CD14-positive monocyte (primary cell): ENCODE measurements around the gene ABHD5. TPM values are rescaled to one million over a fixed set of nuclear protein-coding genes. Genes with fewer than 3 reads are reported as not detected.

Source experiments
- DNase-seq, 3 donors: peaks; one replicate each; pipeline ENCODE4 v3.0.0-alpha.2; 2011 to 2022
- H2AFZ ChIP-seq: 2 replicates; pipeline ENCODE4 v1.6.0; 2012; ENCODE audit warnings: mild to moderate bottlenecking, low read depth, low read length, inconsistent platforms; ENCODE audit not compliant: insufficient read depth, poor library complexity, severe bottlenecking
- H3K27ac ChIP-seq, 2 donors: 1 replicate in 1 of 2; 2 replicates in 1 of 2; pipeline ENCODE4 v1.5.1; 2012 to 2013; ENCODE audit warnings: low read length in 2 of 2, control low read depth in 1 of 2, inconsistent platforms in 1 of 2, low read depth in 1 of 2, mild to moderate bottlenecking in 1 of 2
- H3K27me3 ChIP-seq, 2 donors: one replicate each; pipeline versions ENCODE4 v1.6.0 to v1.6.1; 2011 to 2013; ENCODE audit warnings: low read length in 2 of 2; ENCODE audit not compliant: control insufficient read depth in 2 of 2, insufficient read depth in 2 of 2
- H3K36me3 ChIP-seq, 2 donors: replicated peaks in 1 of 2; 1 replicate in 1 of 2; 2 replicates in 1 of 2; pipeline versions ENCODE4 v1.5.1 to v1.6.1; 2012 to 2013; ENCODE audit warnings: low read length in 2 of 2, control low read depth in 1 of 2, inconsistent platforms in 1 of 2, mild to moderate bottlenecking in 1 of 2; ENCODE audit not compliant: insufficient read depth in 2 of 2, control insufficient read depth in 1 of 2
- H3K4me1 ChIP-seq, 2 donors: 1 replicate in 1 of 2; 2 replicates in 1 of 2; pipeline versions ENCODE4 v1.5.1 to v1.6.1; 2012 to 2013; ENCODE audit warnings: low read length in 2 of 2, control low read depth in 1 of 2, inconsistent platforms in 1 of 2, mild to moderate bottlenecking in 1 of 2, moderate library complexity in 1 of 2; ENCODE audit not compliant: insufficient read depth in 2 of 2, control insufficient read depth in 1 of 2
- H3K4me2 ChIP-seq: replicated peaks from 2 replicates; pipeline ENCODE3; 2012; ENCODE audit warnings: low read length, moderate library complexity, mild to moderate bottlenecking; ENCODE audit not compliant: poor library complexity, severe bottlenecking; ENCODE audit errors: extremely low read depth
- H3K4me3 ChIP-seq, 3 experiments: fragments of 200-600 bp in 1 of 3; sonication (generic) in 1 of 3; replicated peaks in 1 of 3; 1 replicate in 2 of 3; 2 replicates in 1 of 3; pipeline ENCODE4 v1.5.1; 2011 to 2013; ENCODE audit warnings: low read length in 3 of 3, mild to moderate bottlenecking in 3 of 3, control low read depth in 2 of 3, low read depth in 2 of 3, inconsistent platforms in 1 of 3, moderate library complexity in 1 of 3
- H3K79me2 ChIP-seq: 2 replicates; pipeline ENCODE4 v1.6.0; 2012; ENCODE audit warnings: mild to moderate bottlenecking, control low read depth, inconsistent platforms, low read length, moderate library complexity; ENCODE audit not compliant: insufficient read depth
- H3K9ac ChIP-seq: 2 replicates; pipeline ENCODE4 v1.6.0; 2017; ENCODE audit warnings: low read length, mild to moderate bottlenecking; ENCODE audit not compliant: insufficient read depth, poor library complexity, severe bottlenecking
- H3K9me3 ChIP-seq, 2 donors: replicated peaks in 1 of 2; 1 replicate in 1 of 2; 2 replicates in 1 of 2; pipeline versions ENCODE4 v1.5.1 to v1.6.1; 2012 to 2013; ENCODE audit warnings: low read length in 2 of 2, control low read depth in 1 of 2; ENCODE audit not compliant: control insufficient read depth in 1 of 2, insufficient read depth in 1 of 2
- H4K20me1 ChIP-seq: 2 replicates; pipeline ENCODE4 v1.6.0; 2012; ENCODE audit warnings: mild to moderate bottlenecking, low read length, control low read depth, moderate library complexity; ENCODE audit not compliant: insufficient read depth
- H3K27ac Mint-ChIP-seq, 7 donors: one replicate each; pipeline ENCODE4 v1.8.0; 2020; ENCODE audit warnings: mild to moderate bottlenecking in 7 of 7, mixed read lengths in 7 of 7, moderate library complexity in 6 of 7, inconsistent platforms in 2 of 7
- H3K27me3 Mint-ChIP-seq, 3 donors: one replicate each; pipeline ENCODE4 v1.8.0; 2021 to 2022; ENCODE audit warnings: low read depth in 3 of 3, mild to moderate bottlenecking in 3 of 3, mixed read lengths in 3 of 3, moderate library complexity in 3 of 3, inconsistent platforms in 1 of 3
- H3K36me3 Mint-ChIP-seq, 2 donors: one replicate each; pipeline ENCODE4 v1.8.0; 2020; ENCODE audit warnings: mixed read lengths in 2 of 2, inconsistent platforms in 1 of 2, mild to moderate bottlenecking in 1 of 2
- H3K4me1 Mint-ChIP-seq: one replicate; pipeline ENCODE4 v1.8.0; 2020; ENCODE audit warnings: mild to moderate bottlenecking, mixed read lengths
- H3K4me3 Mint-ChIP-seq, 2 donors: one replicate each; pipeline ENCODE4 v1.8.0; 2020; ENCODE audit warnings: mild to moderate bottlenecking in 2 of 2, mixed read lengths in 2 of 2, moderate library complexity in 1 of 2
- H3K9me3 Mint-ChIP-seq, 7 donors: one replicate each; pipeline ENCODE4 v1.8.0; 2020 to 2022; ENCODE audit warnings: mixed read lengths in 7 of 7, mild to moderate bottlenecking in 6 of 7, moderate library complexity in 6 of 7, inconsistent platforms in 2 of 7
- CTCF ChIP-seq: fragments of 200-600 bp; IDR thresholded peaks from one replicate; pipeline ENCODE4 v1.8.0; 2022; ENCODE audit warnings: antibody characterized with exemption, mild to moderate bottlenecking
- WGBS: methylation state at CpG from one replicate; pipeline ENCODE4 v1.1.5; 2013; ENCODE audit warnings: missing lambda C conversion rate; ENCODE audit not compliant: insufficient coverage; 5-methylcytosine and 5-hydroxymethylcytosine counted together
- intact Hi-C, 2 donors: fragments of 100-400 bp; cut with micrococcal nuclease; formaldehyde crosslinking; loops; one replicate each; pipeline versions ENCODE4 v1.15.0 to v1.15.1; 2023
- polyA plus RNA-seq, 3 donors: library from polyadenylated mRNA; depleted of rRNA in 1 of 3; unstranded in 2 of 3; stranded (reverse) in 1 of 3; fragments of 300-500 nt in 2 of 3; fragments of >200 nt in 1 of 3; fragmentation: Illumina TruSeq in 2 of 3; gene quantifications; 1 replicate in 2 of 3; 2 replicates in 1 of 3; pipeline ENCODE4 v1.2.3, GENCODE V29; 2012 to 2021

Gene ABHD5
- polyA plus RNA-seq, 3 donors: 32.9 to 40.0 (median 34.5) TPM

- no peak overlapping the region for H3K4me3 Mint-ChIP-seq
- H3K4me1 Mint-ChIP-seq: no peaks in the 10 kb centered on the region
- H3K36me3 Mint-ChIP-seq: peaks cover 70 to 90% of the 10 kb centered on the region in 2 donors
- intact Hi-C loops: no loop called here
- H3K27ac ChIP-seq: no peak overlapping the region
- H4K20me1 ChIP-seq: peaks cover 4% of the 10 kb centered on the region
- TF ChIP-seq CTCF: no peak
- H3K36me3 ChIP-seq: peaks cover 71 to 100% of the 10 kb centered on the region in 2 donors
- no peak overlapping the region for H3K9ac ChIP-seq
- H3K27me3 Mint-ChIP-seq: peaks cover 0 to 1% (median 0%) of the 10 kb centered on the region in 3 donors
- no peaks in the 10 kb centered on the region for H3K79me2 ChIP-seq
- no CpG with 5 or more reads among the region's 2 CpGs for WGBS
- H3K9me3 Mint-ChIP-seq: no peaks in the 10 kb centered on the region
- no peak overlapping the region for H3K4me2 ChIP-seq
- no peaks in the 10 kb centered on the region for H3K4me1 ChIP-seq
- H3K4me3 ChIP-seq: no peak overlapping the region
- H3K27me3 ChIP-seq: no peaks in the 10 kb centered on the region
- DNase-seq: no peak
- no peaks in the 10 kb centered on the region for H3K9me3 ChIP-seq
- H2AFZ ChIP-seq: no peak overlapping the region
- no peak overlapping the region for H3K27ac Mint-ChIP-seq
These were observed 27.6 kb downstream of the ABHD5 start for GRCh38 chr3:43718296-43718695.

- intact Hi-C loops: no loop called here
- Mint-ChIP-seq H3K36me3 (peaks cover 62 to 73% of the 10 kb centered on the region in 2 donors), H3K9me3 (no peaks in the 10 kb centered on the region), H3K4me3 (no peak overlapping the region), H3K4me1 (no peaks in the 10 kb centered on the region), H3K27ac (no peak overlapping the region), H3K27me3 (no peaks in the 10 kb centered on the region)
- WGBS: 100% methylated on average over 1 of the region's 3 CpGs
- H4K20me1 ChIP-seq: no peaks in the 10 kb centered on the region
- no peak for DNase-seq
- H3K79me2 ChIP-seq: no peaks in the 10 kb centered on the region
- no peak overlapping the region for H3K27ac ChIP-seq
- H3K4me3 ChIP-seq: no peak overlapping the region
- H3K36me3 ChIP-seq: peaks cover 46 to 88% of the 10 kb centered on the region in 2 donors
- H3K9ac ChIP-seq: no peak overlapping the region
- no peak overlapping the region for H3K4me2 ChIP-seq
- H3K27me3 ChIP-seq: no peaks in the 10 kb centered on the region
- no peak for TF ChIP-seq CTCF
- no peaks in the 10 kb centered on the region for H3K9me3 ChIP-seq
- H2AFZ ChIP-seq: no peak overlapping the region
- no peaks in the 10 kb centered on the region for H3K4me1 ChIP-seq
These were observed 32.5 kb downstream of the ABHD5 start for GRCh38 chr3:43723121-43723734.
